ENCODE measurements around the gene SERPINA1. TPM values are rescaled to one million over a fixed set of nuclear protein-coding genes. Genes with fewer than 3 reads are reported as not detected.

The SERPINA1 gene
- total and polyA plus RNA-seq, 2 experiments from 2014 or later, result 0.16 to 0.65 TPM

GRCh38 chr14:94397289-94398181 lies 9.1 kb upstream of the SERPINA1 start:
- Histone ChIP-seq H3K4me1 (ENCODE audit: insufficient read depth) (peaks cover 20% of the 10 kb centered on the region), H3F3A (ENCODE audit: insufficient read depth) (peaks cover 21% of the 10 kb centered on the region), H3K9ac (no peak overlapping the region), H3K9me3 (ENCODE audit: low read depth) (no peaks in the 10 kb centered on the region), H3K4me2 (ENCODE audit: unreplicated experiment) (no peak overlapping the region), H4K20me1 (ENCODE audit: insufficient read depth) (no peaks in the 10 kb centered on the region), H3K9me2 (ENCODE audit: insufficient read depth) (no peaks in the 10 kb centered on the region), H2AFZ (no peak overlapping the region), H3K36me3 (ENCODE audit: low read depth) (no peaks in the 10 kb centered on the region), H3K27me3 (replicated peaks; ENCODE audit: insufficient read depth) (no peaks in the 10 kb centered on the region), H3K4me3 (no peak overlapping the region), H3K27ac (no peak overlapping the region), H3K79me2 (ENCODE audit: insufficient read depth) (no peaks in the 10 kb centered on the region)
- WGBS, 2 experiments (ENCODE audit: low coverage in 1 of 2, low lambda C conversion rate in 2 of 2, missing lambda C conversion rate in 2 of 2), result 68 to 71% methylated on average over 9 of the region's 9 CpGs
- no peak for DNase-seq
- TF ChIP-seq EZH2 (IDR thresholded peaks at IDR 0.05; ENCODE audit: insufficient read depth, poor library complexity, severe bottlenecking) (no peak), EZH2phosphoT487 (IDR thresholded peaks at IDR 0.05; ENCODE audit: insufficient read depth, low read depth) (no peak)
- in situ Hi-C loops (cut with MboI), result no loop called here

GRCh38 chr14:94396628-94397225 lies 8.3 kb upstream of the SERPINA1 start:
- Histone ChIP-seq H3K9ac (no peak overlapping the region), H3K4me1 (ENCODE audit: insufficient read depth) (peaks cover 20% of the 10 kb centered on the region), H3F3A (ENCODE audit: insufficient read depth) (peaks cover 24% of the 10 kb centered on the region), H3K27me3 (replicated peaks; ENCODE audit: insufficient read depth) (no peaks in the 10 kb centered on the region), H2AFZ (no peak overlapping the region), H3K9me3 (ENCODE audit: low read depth) (no peaks in the 10 kb centered on the region), H3K36me3 (ENCODE audit: low read depth) (no peaks in the 10 kb centered on the region), H3K9me2 (ENCODE audit: insufficient read depth) (no peaks in the 10 kb centered on the region), H3K27ac (no peak overlapping the region), H3K4me3 (no peak overlapping the region), H4K20me1 (ENCODE audit: insufficient read depth) (no peaks in the 10 kb centered on the region), H3K4me2 (ENCODE audit: unreplicated experiment) (no peak overlapping the region), H3K79me2 (ENCODE audit: insufficient read depth) (no peaks in the 10 kb centered on the region)
- in situ Hi-C loops (cut with MboI), result no loop called here
- TF ChIP-seq EZH2phosphoT487 (IDR thresholded peaks at IDR 0.05; ENCODE audit: insufficient read depth, low read depth) (no peak), EZH2 (IDR thresholded peaks at IDR 0.05; ENCODE audit: insufficient read depth, poor library complexity, severe bottlenecking) (no peak)
- peak; percentile 48 for DNase-seq

GRCh38 chr14:94395888-94396574 lies 7.6 kb upstream of the SERPINA1 start:
- DNase-seq, result no peak
- in situ Hi-C loops (cut with MboI), result no loop called here
- Histone ChIP-seq H3F3A (ENCODE audit: insufficient read depth) (peaks cover 24% of the 10 kb centered on the region), H4K20me1 (ENCODE audit: insufficient read depth) (no peaks in the 10 kb centered on the region), H3K27me3 (replicated peaks; ENCODE audit: insufficient read depth) (no peaks in the 10 kb centered on the region), H3K4me1 (ENCODE audit: insufficient read depth) (peaks cover 20% of the 10 kb centered on the region), H3K79me2 (ENCODE audit: insufficient read depth) (no peaks in the 10 kb centered on the region), H3K9ac (no peak overlapping the region), H3K36me3 (ENCODE audit: low read depth) (no peaks in the 10 kb centered on the region), H3K27ac (no peak overlapping the region), H3K4me3 (no peak overlapping the region), H3K4me2 (ENCODE audit: unreplicated experiment) (no peak overlapping the region), H2AFZ (no peak overlapping the region), H3K9me3 (ENCODE audit: low read depth) (no peaks in the 10 kb centered on the region), H3K9me2 (ENCODE audit: insufficient read depth) (no peaks in the 10 kb centered on the region)
- 72% methylated on average over 5 of the region's 5 CpGs for WGBS, 2 experiments (ENCODE audit: low coverage in 1 of 2, low lambda C conversion rate in 2 of 2, missing lambda C conversion rate in 2 of 2)
- TF ChIP-seq EZH2phosphoT487 (IDR thresholded peaks at IDR 0.05; ENCODE audit: insufficient read depth, low read depth) (no peak), EZH2 (IDR thresholded peaks at IDR 0.05; ENCODE audit: insufficient read depth, poor library complexity, severe bottlenecking) (no peak)

GRCh38 chr14:94395282-94395887 lies 7.0 kb upstream of the SERPINA1 start:
- H3K27me3 ChIP-seq (replicated peaks; ENCODE audit: insufficient read depth), result no peaks in the 10 kb centered on the region
- H3K9me2 ChIP-seq (ENCODE audit: insufficient read depth), result no peaks in the 10 kb centered on the region
- H4K20me1 ChIP-seq (ENCODE audit: insufficient read depth), result no peaks in the 10 kb centered on the region
- TF ChIP-seq EZH2phosphoT487 (IDR thresholded peaks at IDR 0.05; ENCODE audit: insufficient read depth, low read depth), result no peak
- TF ChIP-seq EZH2 (IDR thresholded peaks at IDR 0.05; ENCODE audit: insufficient read depth, poor library complexity, severe bottlenecking), result no peak
- H3K9me3 ChIP-seq (ENCODE audit: low read depth), result no peaks in the 10 kb centered on the region
- no peak overlapping the region for H3K4me3 ChIP-seq
- in situ Hi-C loops (cut with MboI), result no loop called here
- DNase-seq, result no peak
- 77 to 82% methylated on average over 4 of the region's 4 CpGs for whole genome bisulfite sequencing, 2 experiments (ENCODE audit: low coverage in 1 of 2, low lambda C conversion rate in 2 of 2, missing lambda C conversion rate in 2 of 2)
- H3K27ac ChIP-seq, result peak overlapping the region; percentile 26; the same call in 1 of the 2 replicates
- H3F3A ChIP-seq (ENCODE audit: insufficient read depth), result peaks cover 18% of the 10 kb centered on the region
- H3K36me3 ChIP-seq (ENCODE audit: low read depth), result no peaks in the 10 kb centered on the region
- no peaks in the 10 kb centered on the region for H3K79me2 ChIP-seq (ENCODE audit: insufficient read depth)
- no peak overlapping the region for H3K9ac ChIP-seq
- H2AFZ ChIP-seq, result no peak overlapping the region
- H3K4me1 ChIP-seq (ENCODE audit: insufficient read depth), result peaks cover 20% of the 10 kb centered on the region
- H3K4me2 ChIP-seq (ENCODE audit: unreplicated experiment), result no peak overlapping the region
